ENCODE data around the gene OSBPL10. TPM values are rescaled to one million over a fixed set of nuclear protein-coding genes. Genes with fewer than 3 reads are reported as not detected.

OSBPL10 gene
- total and polyA plus RNA-seq, 2 of the 4 experiments (the other 2 are of a cell fraction) = 9.5 to 10.1 TPM

DNA sequence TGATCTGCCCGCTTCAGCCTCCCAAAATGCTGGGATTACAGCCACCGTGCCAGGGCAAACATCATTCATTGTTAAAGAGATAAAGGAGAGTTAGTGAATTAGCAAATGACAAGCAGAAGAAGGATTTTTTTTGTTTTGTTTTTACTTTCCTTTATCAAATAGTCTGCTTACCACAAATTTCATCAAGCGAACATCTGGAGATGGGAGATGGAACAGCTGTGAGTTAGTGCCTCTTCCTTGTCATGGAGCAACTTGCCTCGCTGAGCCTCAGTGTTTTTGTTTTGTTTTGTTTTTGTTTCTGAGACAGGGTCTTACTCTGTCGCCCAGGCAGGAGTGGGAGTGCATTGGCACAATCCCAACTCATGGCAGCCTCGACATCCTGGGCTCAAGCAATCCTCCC, 16.4 kb upstream of the OSBPL10 start:
- H3K36me3 ChIP-seq (ENCODE audit: control insufficient read depth, insufficient read depth, low read length) = no peaks in the 10 kb centered on the region
- H3K23ac ChIP-seq (ENCODE audit: low read depth, low read length) = no peak overlapping the region
- no peak overlapping the region for H3K4me3 ChIP-seq (ENCODE audit: insufficient read depth, low read depth, low read length)
- DNase-seq = no peak
- intact Hi-C loops (cut with micrococcal nuclease) = no loop called here
- TF ChIP-seq FOS (IDR thresholded peaks at IDR 0.05; ENCODE audit: low read depth, low read length) (no peak), RCOR1 (IDR thresholded peaks at IDR 0.05; ENCODE audit: insufficient replicate concordance, low read length) (no peak), CTCF (conservative IDR thresholded peaks at IDR 0.05; ENCODE audit: low read depth, low read length) (no peak), MAZ (IDR thresholded peaks at IDR 0.05; ENCODE audit: borderline replicate concordance, low read depth, low read length) (no peak), MAFK (IDR thresholded peaks at IDR 0.05; ENCODE audit: low read depth, low read length) (no peak), POLR2A (IDR thresholded peaks at IDR 0.05; ENCODE audit: low read depth, low read length) (no peak), CHD1 (IDR thresholded peaks at IDR 0.05; ENCODE audit: low read depth, low read length) (no peak), MXI1 (IDR thresholded peaks at IDR 0.05; ENCODE audit: borderline replicate concordance, low read depth, low read length) (no peak), RFX5 (IDR thresholded peaks at IDR 0.05; ENCODE audit: low read depth, low read length) (no peak), RAD21 (IDR thresholded peaks at IDR 0.05; ENCODE audit: low read length) (no peak), SMC3 (IDR thresholded peaks at IDR 0.05; ENCODE audit: low read depth, low read length) (no peak), CEBPB (IDR thresholded peaks at IDR 0.05; ENCODE audit: low read depth, low read length) (no peak), NFE2L2 (IDR thresholded peaks at IDR 0.05; ENCODE audit: low read depth, low read length) (no peak), BHLHE40 (IDR thresholded peaks at IDR 0.05; ENCODE audit: low read depth, low read length) (no peak)
- TF ChIP-seq, protein P1, sequence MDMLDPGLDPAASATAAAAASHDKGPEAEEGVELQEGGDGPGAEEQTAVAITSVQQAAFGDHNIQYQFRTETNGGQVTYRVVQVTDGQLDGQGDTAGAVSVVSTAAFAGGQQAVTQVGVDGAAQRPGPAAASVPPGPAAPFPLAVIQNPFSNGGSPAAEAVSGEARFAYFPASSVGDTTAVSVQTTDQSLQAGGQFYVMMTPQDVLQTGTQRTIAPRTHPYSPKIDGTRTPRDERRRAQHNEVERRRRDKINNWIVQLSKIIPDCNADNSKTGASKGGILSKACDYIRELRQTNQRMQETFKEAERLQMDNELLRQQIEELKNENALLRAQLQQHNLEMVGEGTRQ (IDR thresholded peaks at IDR 0.05; ENCODE audit: low read depth, low read length) = no peak
- TF ChIP-seq, protein P2, sequence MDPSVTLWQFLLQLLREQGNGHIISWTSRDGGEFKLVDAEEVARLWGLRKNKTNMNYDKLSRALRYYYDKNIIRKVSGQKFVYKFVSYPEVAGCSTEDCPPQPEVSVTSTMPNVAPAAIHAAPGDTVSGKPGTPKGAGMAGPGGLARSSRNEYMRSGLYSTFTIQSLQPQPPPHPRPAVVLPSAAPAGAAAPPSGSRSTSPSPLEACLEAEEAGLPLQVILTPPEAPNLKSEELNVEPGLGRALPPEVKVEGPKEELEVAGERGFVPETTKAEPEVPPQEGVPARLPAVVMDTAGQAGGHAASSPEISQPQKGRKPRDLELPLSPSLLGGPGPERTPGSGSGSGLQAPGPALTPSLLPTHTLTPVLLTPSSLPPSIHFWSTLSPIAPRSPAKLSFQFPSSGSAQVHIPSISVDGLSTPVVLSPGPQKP (IDR thresholded peaks at IDR 0.05; ENCODE audit: borderline replicate concordance, low read depth, low read length) = no peak
- ChIA-PET POLR2A (ENCODE audit: unreplicated experiment) (no interaction called here), CTCF (interaction anchor here (1.1 kb wide), 1 partner anchor 21 kb away, joined by 3 read pairs; no protein-coding TSS in a partner anchor)
- no peak overlapping the region for H3K9ac ChIP-seq (ENCODE audit: low read depth, low read length)
- no peaks in the 10 kb centered on the region for H3K4me1 ChIP-seq (ENCODE audit: control insufficient read depth, insufficient read depth, low read length)
- no peaks in the 10 kb centered on the region for H4K20me1 ChIP-seq (ENCODE audit: insufficient read depth, low read length)
- H3K79me1 ChIP-seq (ENCODE audit: low read depth in 1 of 2, low read length in 2 of 2) = no peaks in the 10 kb centered on the region
- no peak overlapping the region for H3K14ac ChIP-seq (replicated peaks; ENCODE audit: low read depth, low read length)
- H4K91ac ChIP-seq (ENCODE audit: insufficient read depth, low read depth, low read length) = no peak overlapping the region
- no peak overlapping the region for H3K56ac ChIP-seq (ENCODE audit: extremely low read depth, insufficient read depth, low read length)
- H3K27me3 ChIP-seq (ENCODE audit: control insufficient read depth, insufficient read depth, low read length) = peaks cover 3% of the 10 kb centered on the region; the same call in 1 of the 2 replicates
- H2BK5ac ChIP-seq (ENCODE audit: low read depth, low read length, poor library complexity, severe bottlenecking) = no peak overlapping the region
- H3K4me2 ChIP-seq (ENCODE audit: low read depth, low read length) = no peak overlapping the region
- H2BK120ac ChIP-seq (ENCODE audit: low read depth, low read length) = no peak overlapping the region
- in situ Hi-C loops (cut with MboI; ENCODE audit: low sequenced_read_pairs) = no loop called here
- H3K18ac ChIP-seq (ENCODE audit: low read depth, low read length) = no peak overlapping the region
- H3K9me3 ChIP-seq (ENCODE audit: control insufficient read depth, insufficient read depth, low read length) = 0 out of 2 replicates have a peak, but pooled peaks cover 3% of the 10 kb centered on the region
- no peak overlapping the region for H2AK5ac ChIP-seq (ENCODE audit: low read depth, low read length)
- no peak overlapping the region for H4K5ac ChIP-seq (ENCODE audit: low read depth, low read length)
- H4K8ac ChIP-seq (ENCODE audit: low read depth in 2 of 2, low read length in 2 of 2) = no peak overlapping the region
- 16% methylated on average over 2 of the region's 6 CpGs; no CpG with 5 or more reads in 1 of the 2 experiments for WGBS, 2 experiments (ENCODE audit: extremely low coverage in 2 of 2, insufficient read length in 1 of 2)
- H3K27ac ChIP-seq (ENCODE audit: insufficient read depth, low read length) = no peak overlapping the region
- no peak overlapping the region for H2BK15ac ChIP-seq (ENCODE audit: low read depth, low read length)
- dilution Hi-C loops (cut with HindIII; ENCODE audit: low sequenced_read_pairs, unreplicated experiment) = no loop called here
- no peaks in the 10 kb centered on the region for H3K9me1 ChIP-seq (ENCODE audit: insufficient read depth, low read length)
- ATAC-seq (ENCODE audit: low read depth) = no peak
- no peak overlapping the region for H3K4ac ChIP-seq (ENCODE audit: low read depth, low read length)
- no TSS peak for BruUV-seq (replicated peaks)
- no peak overlapping the region for H2BK20ac ChIP-seq (ENCODE audit: low read depth, low read length)
- no peak overlapping the region for H2AFZ ChIP-seq (replicated peaks; ENCODE audit: low read length, poor library complexity)
- H2AK9ac ChIP-seq (replicated peaks; ENCODE audit: low read depth, low read length, poor library complexity) = no peak overlapping the region
